Gastrocnemius medialis (tissue), 4 donors: ENCODE measurements around the gene CA12.

Experiments used
- CTCF ChIP-seq, 5 experiments: fragments of 450-650 bp in 3 of 5; fragments of 200-600 bp in 2 of 5; sonication (generic) in 2 of 5; IDR thresholded peaks in 4 of 5; conservative IDR thresholded peaks in 1 of 5; 1 replicate in 4 of 5; 2 replicates in 1 of 5; pipeline ENCODE4 v1.5.1; 2016 to 2019; ENCODE audit warnings: antibody characterized with exemption in 5 of 5, mild to moderate bottlenecking in 3 of 5, moderate library complexity in 3 of 5
- POLR2A ChIP-seq, 2 donors: fragments of 450-650 bp; IDR thresholded peaks; one replicate each; pipeline ENCODE4 v1.6.1; 2017; ENCODE audit warnings: antibody characterized with exemption in 2 of 2, mild to moderate bottlenecking in 2 of 2, moderate library complexity in 2 of 2

DNA sequence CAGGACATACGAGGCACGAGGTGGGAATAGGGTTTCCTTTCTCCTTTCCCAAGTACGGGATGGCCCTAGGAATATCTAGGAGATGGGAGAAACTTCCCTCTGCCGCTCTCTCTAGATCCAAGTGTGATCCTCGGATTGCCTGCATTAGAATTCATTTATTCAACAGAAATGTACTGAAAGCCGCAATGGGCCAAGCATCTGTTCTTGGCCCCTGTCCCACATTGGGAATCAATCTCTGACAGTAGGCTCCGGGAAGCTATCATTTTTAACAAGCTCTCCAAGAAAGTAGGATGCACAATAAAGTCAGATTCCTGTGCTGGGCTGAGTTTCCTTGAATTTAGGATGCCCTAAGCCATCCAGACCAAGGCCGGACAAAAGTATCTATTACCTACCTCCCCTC, 37.2 kb upstream of the CA12 start:
- TF ChIP-seq POLR2A (IDR thresholded peaks at IDR 0.05), result no peak
- TF ChIP-seq CTCF (IDR thresholded peaks at IDR 0.05 in 4 of 5, conservative IDR thresholded peaks at IDR 0.05 in 1 of 5), result no peak
